Naive thymus-derived CD8-positive, alpha-beta T cell (primary cell): ENCODE measurements around the gene RAB3IL1. TPM values are rescaled to one million over a fixed set of nuclear protein-coding genes. Genes with fewer than 3 reads are reported as not detected.

Experiments
- ATAC-seq, 2 donors: fragments of 150-1000 bp; cut with Tn5 transposase in 1 of 2; sonication (Bioruptor Pico), chemical (Tn5 transposase) in 1 of 2; 1 replicate in 1 of 2; 2 replicates in 1 of 2; pipeline ENCODE4 v1.10.0; 2021; ENCODE audit warnings: mild to moderate bottlenecking in 2 of 2, moderate library complexity in 2 of 2
- POLR2A ChIA-PET: fragments of 350-600 bp; sonication (Branson Sonifier 250); formaldehyde crosslinking; loops from one replicate; lab custom pipeline; 2021; ENCODE audit warnings: antibody characterized with exemption; lab: Charles Lee
- DNase-seq, 10 donors: peaks; one replicate each; pipeline versions ENCODE4 v3.0.0 to v3.0.0-alpha.2; 2020 to 2022
- H3K27ac Mint-ChIP-seq, 10 donors: one replicate each; pipeline ENCODE4 v1.8.0; 2020 to 2022; ENCODE audit warnings: mild to moderate bottlenecking in 10 of 10, mixed read lengths in 10 of 10, moderate library complexity in 4 of 10, inconsistent platforms in 1 of 10
- H3K27me3 Mint-ChIP-seq, 5 donors: one replicate each; pipeline ENCODE4 v1.8.0; 2021 to 2022; ENCODE audit warnings: mixed read lengths in 5 of 5
- H3K36me3 Mint-ChIP-seq, 3 donors: one replicate each; pipeline ENCODE4 v1.8.0; 2020 to 2022; ENCODE audit warnings: mixed read lengths in 3 of 3, mild to moderate bottlenecking in 2 of 3, inconsistent platforms in 1 of 3
- H3K4me1 Mint-ChIP-seq, 4 donors: one replicate each; pipeline ENCODE4 v1.8.0; 2021 to 2022; ENCODE audit warnings: mixed read lengths in 4 of 4
- H3K4me3 Mint-ChIP-seq, 10 donors: one replicate each; pipeline ENCODE4 v1.8.0; 2020 to 2022; ENCODE audit warnings: mild to moderate bottlenecking in 10 of 10, mixed read lengths in 10 of 10, moderate library complexity in 6 of 10, inconsistent platforms in 1 of 10
- H3K9me3 Mint-ChIP-seq, 9 donors: one replicate each; pipeline ENCODE4 v1.8.0; 2020 to 2022; ENCODE audit warnings: mixed read lengths in 9 of 9, mild to moderate bottlenecking in 3 of 9, inconsistent platforms in 1 of 9, moderate library complexity in 1 of 9
- polyA plus RNA-seq, 3 donors: library from polyadenylated mRNA; unstranded; fragments of 300-500 nt; fragmentation: Illumina TruSeq; gene quantifications; one replicate each; pipeline ENCODE4 v1.2.3, GENCODE V29; 2021
- total RNA-seq, 8 experiments: library from RNA in 2 of 8; stranded (reverse) in 2 of 8; gene quantifications; one replicate each; pipeline ENCODE4 v1.2.3 and lab custom pipeline; 2021 to 2026

The RAB3IL1 gene
- total and polyA plus RNA-seq, 5 experiments from 2014 or later, result 0.23 to 0.82 TPM; not detected in 3

GRCh38 chr11:61896665-61897386 lies 20.5 kb downstream of the RAB3IL1 start:
- peaks cover 4 to 12% (median 9%) of the 10 kb centered on the region in 4 donors for H3K4me1 Mint-ChIP-seq
- H3K36me3 Mint-ChIP-seq, result no peaks in the 10 kb centered on the region
- no peaks in the 10 kb centered on the region for H3K27me3 Mint-ChIP-seq
- H3K4me3 Mint-ChIP-seq, result no peak overlapping the region
- POLR2A ChIA-PET, result interaction anchor here (0.9 to 2.5 kb wide), 2 partner anchors 70 to 71 kb away, joined by 3 to 10 read pairs; partner anchors contain the start of gene FTH1
- ATAC-seq, result no peak
- H3K27ac Mint-ChIP-seq, result peak overlapping the region in 4 of 10 donors; percentile 9 to 68 (median 23)
- H3K9me3 Mint-ChIP-seq, result no peaks in the 10 kb centered on the region
- DNase-seq, result no peak

- no peak for DNase-seq
- no peak overlapping the region for H3K27ac Mint-ChIP-seq
Measured at GRCh38 chr11:61895718-61896059, 21.7 kb downstream of the RAB3IL1 start.

GRCh38 chr11:61895046-61895717 lies 22.2 kb downstream of the RAB3IL1 start:
- DNase-seq (no peak), ATAC-seq (no peak)
- no peak overlapping the region for H3K4me3 Mint-ChIP-seq
- H3K36me3 Mint-ChIP-seq, result no peaks in the 10 kb centered on the region
- H3K27me3 Mint-ChIP-seq, result no peaks in the 10 kb centered on the region
- POLR2A ChIA-PET, result interaction anchor here (0.6 kb wide), 1 partner anchor 530 kb away, joined by 4 read pairs; no protein-coding TSS in a partner anchor
- H3K9me3 Mint-ChIP-seq, result no peaks in the 10 kb centered on the region
- peaks cover 6 to 16% (median 13%) of the 10 kb centered on the region in 4 donors for H3K4me1 Mint-ChIP-seq
- peak overlapping the region in 1 of 10 donors; percentile 33 for H3K27ac Mint-ChIP-seq

More at GRCh38 chr11:61895718-61896059, 21.7 kb downstream of the RAB3IL1 start:
- POLR2A ChIA-PET, result interaction anchor here (0.6 to 0.9 kb wide), 2 partner anchors 71 to 530 kb away, joined by 3 to 4 read pairs; no protein-coding TSS in a partner anchor
- no peaks in the 10 kb centered on the region for H3K9me3 Mint-ChIP-seq
- no peaks in the 10 kb centered on the region for H3K27me3 Mint-ChIP-seq
- H3K36me3 Mint-ChIP-seq, result no peaks in the 10 kb centered on the region
- ATAC-seq, result no peak
- no peak overlapping the region for H3K4me3 Mint-ChIP-seq
- peaks cover 6 to 15% (median 13%) of the 10 kb centered on the region in 4 donors for H3K4me1 Mint-ChIP-seq

GRCh38 chr11:61893981-61894380 lies 23.4 kb downstream of the RAB3IL1 start:
- DNase-seq (no peak), ATAC-seq (no peak)
- Mint-ChIP-seq H3K27me3 (no peaks in the 10 kb centered on the region), H3K4me1 (peaks cover 2 to 15% (median 10%) of the 10 kb centered on the region in 4 donors), H3K36me3 (no peaks in the 10 kb centered on the region), H3K4me3 (peak overlapping the region in 1 of 10 donors; percentile 19), H3K9me3 (no peaks in the 10 kb centered on the region), H3K27ac (peak overlapping the region in 3 of 10 donors; percentile 15 to 62 (median 33))
- POLR2A ChIA-PET, result no interaction called here

GRCh38 chr11:61892085-61892370 lies 25.3 kb downstream of the RAB3IL1 start:
- no peaks in the 10 kb centered on the region for H3K27me3 Mint-ChIP-seq
- DNase-seq, result no peak
- POLR2A ChIA-PET, result interaction anchor here (1.2 kb wide), 1 partner anchor 17 kb away, joined by 6 read pairs; no protein-coding TSS in a partner anchor

GRCh38 chr11:61891331-61892084 lies 25.9 kb downstream of the RAB3IL1 start, which contains the start of gene FADS3:
FADS3 (minus strand) TSS chr11:61891545; CDS start chr11:61891381, 164 bp downstream.
- peak within 1 kb of the TSS; percentile 76 to 88 (median 82) for H3K4me3 Mint-ChIP-seq
- H3K9me3 Mint-ChIP-seq, result no peaks in the 10 kb centered on the region
- DNase-seq, result peak; percentile 45 to 80 (median 66)
- ATAC-seq, result peak; percentile 52 to 75
- H3K27me3 Mint-ChIP-seq, result no peaks in the 10 kb centered on the region
- POLR2A ChIA-PET, result interaction anchor here (1.2 kb wide), 1 partner anchor 16 kb away, joined by 6 read pairs; no protein-coding TSS in a partner anchor
- H3K4me1 Mint-ChIP-seq, result peaks cover 2 to 13% (median 6%) of the 10 kb centered on the region in 4 donors
- no peaks in the 10 kb centered on the region for H3K36me3 Mint-ChIP-seq
- peak within 1 kb of the TSS in 9 of 10 donors; percentile 19 to 85 (median 71) for H3K27ac Mint-ChIP-seq

More at GRCh38 chr11:61892085-61892370, 25.3 kb downstream of the RAB3IL1 start:
- Mint-ChIP-seq H3K27ac (peak overlapping the region in 7 of 10 donors; percentile 36 to 85 (median 74)), H3K4me3 (peak overlapping the region; percentile 55 to 84 (median 74)), H3K9me3 (no peaks in the 10 kb centered on the region), H3K36me3 (no peaks in the 10 kb centered on the region), H3K4me1 (peaks cover 2 to 13% (median 6%) of the 10 kb centered on the region in 4 donors)
- ATAC-seq, result peak; percentile 75 to 82

- Mint-ChIP-seq H3K27ac (peak overlapping the region in 7 of 10 donors; percentile 19 to 81 (median 58)), H3K9me3 (no peaks in the 10 kb centered on the region), H3K27me3 (no peaks in the 10 kb centered on the region), H3K36me3 (no peaks in the 10 kb centered on the region), H3K4me1 (peaks cover 2 to 13% (median 6%) of the 10 kb centered on the region in 4 donors), H3K4me3 (peak overlapping the region; percentile 75 to 88 (median 82))
- DNase-seq (peak in 8 of 10 donors; percentile 10 to 70 (median 32)), ATAC-seq (peak; percentile 31 to 35)
- POLR2A ChIA-PET, result interaction anchor here (1.2 kb wide), 1 partner anchor 15 kb away, joined by 6 read pairs; no protein-coding TSS in a partner anchor
Measured at GRCh38 chr11:61890529-61891330, 26.6 kb downstream of the RAB3IL1 start.

- DNase-seq (no peak), ATAC-seq (no peak)
- no peaks in the 10 kb centered on the region for H3K27me3 Mint-ChIP-seq
- H3K9me3 Mint-ChIP-seq, result no peaks in the 10 kb centered on the region
- H3K36me3 Mint-ChIP-seq, result no peaks in the 10 kb centered on the region
- peak overlapping the region in 6 of 10 donors; percentile 48 to 79 (median 63) for H3K4me3 Mint-ChIP-seq
- H3K4me1 Mint-ChIP-seq, result peaks cover 2 to 13% (median 6%) of the 10 kb centered on the region in 4 donors
- POLR2A ChIA-PET, result no interaction called here
- H3K27ac Mint-ChIP-seq, result peak overlapping the region in 1 of 10 donors; percentile 71
Measured at GRCh38 chr11:61889831-61890230, 27.5 kb downstream of the RAB3IL1 start.

GRCh38 chr11:61888590-61888989 lies 28.8 kb downstream of the RAB3IL1 start:
- Mint-ChIP-seq H3K27ac (no peak overlapping the region), H3K27me3 (no peaks in the 10 kb centered on the region), H3K9me3 (no peaks in the 10 kb centered on the region), H3K4me1 (peaks cover 2 to 13% (median 6%) of the 10 kb centered on the region in 4 donors), H3K36me3 (no peaks in the 10 kb centered on the region), H3K4me3 (peak overlapping the region in 1 of 10 donors; percentile 45)
- POLR2A ChIA-PET, result no interaction called here
- ATAC-seq (no peak), DNase-seq (no peak)

- H3K27me3 Mint-ChIP-seq, result peaks cover 0 to 5% (median 0%) of the 10 kb centered on the region in 5 donors
- POLR2A ChIA-PET, result no interaction called here
Measured at GRCh38 chr11:61887839-61888494, 29.4 kb downstream of the RAB3IL1 start.

GRCh38 chr11:61886643-61887042 lies 30.7 kb downstream of the RAB3IL1 start:
- H3K36me3 Mint-ChIP-seq, result no peaks in the 10 kb centered on the region
- H3K27ac Mint-ChIP-seq, result no peak overlapping the region
- no peak overlapping the region for H3K4me3 Mint-ChIP-seq
- ATAC-seq (no peak), DNase-seq (no peak)
- H3K4me1 Mint-ChIP-seq, result peaks cover 2 to 14% (median 5%) of the 10 kb centered on the region in 4 donors
- H3K9me3 Mint-ChIP-seq, result no peaks in the 10 kb centered on the region
- peaks cover 0 to 7% (median 0%) of the 10 kb centered on the region in 5 donors for H3K27me3 Mint-ChIP-seq
- POLR2A ChIA-PET, result no interaction called here

More at GRCh38 chr11:61887839-61888494, 29.4 kb downstream of the RAB3IL1 start:
- Mint-ChIP-seq H3K9me3 (no peaks in the 10 kb centered on the region), H3K27ac (no peak overlapping the region), H3K4me3 (no peak overlapping the region), H3K4me1 (peaks cover 2 to 17% (median 6%) of the 10 kb centered on the region in 4 donors), H3K36me3 (no peaks in the 10 kb centered on the region)
- DNase-seq (no peak), ATAC-seq (no peak)
